Activated CD4-positive, alpha-beta T cell treated with anti-CD3 and anti-CD28 coated beads for 36 hours (primary cell): ENCODE results near the gene FHIT. TPM values are rescaled to one million over a fixed set of nuclear protein-coding genes. Genes with fewer than 3 reads are reported as not detected.
"Not testable (repeated sequence)": the region's sequence is repeated elsewhere in the genome, so short reads cannot be mapped to it uniquely, and the experiment has no call there.

ENCODE experiments used
- ATAC-seq: fragments of 200-7000 bp; cut with Tn5 transposase; one replicate; pipeline ENCODE4 v1.10.0; 2021; ENCODE audit warnings: mild to moderate bottlenecking, moderate library complexity
- CTCF ChIA-PET: fragments of 350-600 bp; sonication (Branson Sonifier 250); formaldehyde crosslinking; loops from one replicate; lab custom pipeline; 2021; ENCODE audit warnings: antibody characterized with exemption; lab: Charles Lee
- POLR2A ChIA-PET: fragments of 350-600 bp; sonication (Branson Sonifier 250); formaldehyde crosslinking; loops from one replicate; lab custom pipeline; 2021; ENCODE audit warnings: antibody characterized with exemption, inconsistent platforms; lab: Charles Lee
- DNase-seq: peaks from one replicate; pipeline ENCODE4 v3.0.0-alpha.2; 2020
- H3K27ac Mint-ChIP-seq: one replicate; pipeline ENCODE4 v1.8.0; 2021; ENCODE audit warnings: mixed read lengths
- H3K27me3 Mint-ChIP-seq: one replicate; pipeline ENCODE4 v1.8.0; 2021; ENCODE audit warnings: mixed read lengths
- H3K36me3 Mint-ChIP-seq: one replicate; pipeline ENCODE4 v1.8.0; 2021; ENCODE audit warnings: low read depth, mixed read lengths
- H3K4me1 Mint-ChIP-seq: one replicate; pipeline ENCODE4 v1.8.0; 2021; ENCODE audit warnings: mixed read lengths
- H3K4me3 Mint-ChIP-seq: one replicate; pipeline ENCODE4 v1.8.0; 2021; ENCODE audit warnings: mild to moderate bottlenecking, moderate library complexity, mixed read lengths
- H3K9me3 Mint-ChIP-seq: one replicate; pipeline ENCODE4 v1.8.0; 2021; ENCODE audit warnings: low read depth, mixed read lengths
- intact Hi-C, 2 experiments: fragments of 100-400 bp; cut with DNase I in 1 of 2; cut with micrococcal nuclease in 1 of 2; formaldehyde crosslinking; loops; one replicate each; pipeline versions ENCODE4 v1.14.2 to v1.15.1; 2022 to 2024; cut with DNase I, micrococcal nuclease
- total RNA-seq, 2 experiments: library from RNA; stranded (reverse); gene quantifications; one replicate each; pipeline ENCODE4 v1.2.3, GENCODE V29; 2021

The FHIT gene
- total RNA-seq, 2 experiments from 2014 or later: 10.2 to 13.1 TPM

DNA sequence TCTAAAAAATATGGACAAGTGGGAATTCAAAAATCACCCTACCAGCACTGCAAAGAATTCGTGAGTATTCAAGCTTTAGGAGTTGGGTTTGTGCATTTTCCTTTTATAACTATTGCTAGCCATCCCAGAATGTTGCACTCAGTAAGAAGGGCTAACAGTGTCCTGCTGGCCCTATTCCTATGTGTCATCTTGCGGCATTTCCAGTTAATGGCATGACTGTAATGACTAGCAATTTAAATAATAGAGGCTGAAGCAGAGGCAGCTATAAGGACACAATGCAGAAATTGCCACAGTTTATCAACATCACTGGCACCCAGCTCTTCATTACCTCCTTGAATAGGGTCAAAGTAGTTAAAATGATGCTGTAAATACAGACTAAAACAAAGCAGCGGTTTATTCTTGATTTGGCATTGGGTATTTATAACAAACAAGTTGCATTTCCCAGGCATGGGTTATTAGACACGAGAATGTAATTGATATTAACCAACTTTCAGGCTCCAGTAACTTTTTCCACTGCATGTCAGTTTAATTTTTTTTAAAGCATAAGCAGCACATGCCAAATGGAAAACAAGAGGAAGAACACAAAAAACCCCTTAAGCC lies 177.6 kb downstream of the FHIT start:
- intact Hi-C loops: no loop called here
- no peaks in the 10 kb centered on the region for H3K27me3 Mint-ChIP-seq
- ChIA-PET CTCF (no interaction called here), POLR2A (no interaction called here)
- H3K4me3 Mint-ChIP-seq: no peak overlapping the region
- H3K36me3 Mint-ChIP-seq: no peaks in the 10 kb centered on the region
- no peaks in the 10 kb centered on the region for H3K9me3 Mint-ChIP-seq
- no peak overlapping the region for H3K27ac Mint-ChIP-seq
- DNase-seq (no peak), ATAC-seq (no peak)
- no peaks in the 10 kb centered on the region for H3K4me1 Mint-ChIP-seq

GRCh38 chr3:61068084-61068483 lies 183.2 kb downstream of the FHIT start:
- POLR2A ChIA-PET: no interaction called here
- Mint-ChIP-seq H3K27me3 (no peaks in the 10 kb centered on the region), H3K9me3 (peaks cover 5% of the 10 kb centered on the region), H3K4me1 (no peaks in the 10 kb centered on the region), H3K4me3 (no peak overlapping the region), H3K36me3 (no peaks in the 10 kb centered on the region), H3K27ac (no peak overlapping the region)
- intact Hi-C loops: no loop called here
- CTCF ChIA-PET: no interaction called here
- DNase-seq (no peak), ATAC-seq (no peak)

DNA sequence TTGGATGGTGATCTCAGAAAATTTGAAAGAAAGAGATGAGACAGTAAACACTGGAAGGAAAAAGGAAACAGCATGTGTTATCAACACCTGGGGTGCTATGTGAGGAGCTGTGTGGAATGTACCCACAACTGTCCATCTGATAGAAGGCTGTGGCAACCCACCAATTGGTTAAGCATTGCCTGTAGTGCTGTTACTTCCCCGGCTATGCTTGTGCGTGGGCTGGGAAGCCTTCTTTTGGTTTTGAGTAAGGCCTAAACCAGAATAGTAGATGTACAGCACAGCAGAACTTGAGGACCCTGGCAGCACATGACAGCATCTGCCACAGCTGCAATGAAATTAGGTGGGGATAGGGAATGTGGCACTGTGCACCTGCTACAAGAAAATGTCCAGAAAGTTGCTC lies 184.5 kb downstream of the FHIT start:
- H3K9me3 Mint-ChIP-seq: peaks cover 5% of the 10 kb centered on the region
- ChIA-PET CTCF (no interaction called here), POLR2A (no interaction called here)
- ATAC-seq: no peak
- no peak overlapping the region for H3K27ac Mint-ChIP-seq
- no peaks in the 10 kb centered on the region for H3K27me3 Mint-ChIP-seq
- DNase-seq: no peak
- H3K4me1 Mint-ChIP-seq: no peaks in the 10 kb centered on the region
- intact Hi-C loops: no loop called here
- no peaks in the 10 kb centered on the region for H3K36me3 Mint-ChIP-seq
- no peak overlapping the region for H3K4me3 Mint-ChIP-seq

- H3K36me3 Mint-ChIP-seq, DNase-seq, POLR2A ChIA-PET, intact Hi-C loops, H3K27ac Mint-ChIP-seq, ATAC-seq, H3K4me1 Mint-ChIP-seq, H3K9me3 Mint-ChIP-seq, CTCF ChIA-PET, H3K27me3 Mint-ChIP-seq, H3K4me3 Mint-ChIP-seq: not testable (repeated sequence)
Observed at GRCh38 chr3:61066222-61066621, 185.0 kb downstream of the FHIT start.

DNA sequence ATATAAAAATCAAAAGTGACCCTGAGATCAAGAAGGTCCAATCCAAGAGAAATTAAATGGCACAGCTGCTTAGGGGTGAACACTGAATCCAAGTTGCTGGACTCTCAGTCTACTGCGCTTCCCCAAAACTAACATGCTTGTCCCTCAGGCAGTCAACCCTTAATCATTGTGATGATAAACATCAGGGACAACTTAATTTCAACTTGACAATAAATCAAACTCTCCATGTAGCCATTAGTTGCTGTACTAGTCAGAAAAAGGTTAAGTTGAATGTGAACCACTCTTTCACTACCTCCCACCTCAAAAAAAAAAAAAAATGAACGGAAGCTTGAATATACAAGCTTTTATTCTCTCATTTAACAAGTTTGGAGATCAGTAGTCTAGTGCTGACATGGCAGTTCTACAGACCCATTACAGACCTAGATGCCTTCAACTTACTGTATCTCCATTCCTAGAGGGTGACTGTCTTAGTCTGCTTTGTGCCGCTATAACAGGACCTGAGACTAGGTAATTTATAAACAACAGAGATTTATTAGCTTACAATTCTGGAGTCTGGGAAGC lies 185.7 kb downstream of the FHIT start:
- H3K27me3 Mint-ChIP-seq: no peaks in the 10 kb centered on the region
- H3K36me3 Mint-ChIP-seq: no peaks in the 10 kb centered on the region
- H3K9me3 Mint-ChIP-seq: peaks cover 5% of the 10 kb centered on the region
- DNase-seq (no peak), ATAC-seq (no peak)
- ChIA-PET POLR2A (no interaction called here), CTCF (no interaction called here)
- no peak overlapping the region for H3K4me3 Mint-ChIP-seq
- no peak overlapping the region for H3K27ac Mint-ChIP-seq
- no peaks in the 10 kb centered on the region for H3K4me1 Mint-ChIP-seq
- intact Hi-C loops: no loop called here

DNA sequence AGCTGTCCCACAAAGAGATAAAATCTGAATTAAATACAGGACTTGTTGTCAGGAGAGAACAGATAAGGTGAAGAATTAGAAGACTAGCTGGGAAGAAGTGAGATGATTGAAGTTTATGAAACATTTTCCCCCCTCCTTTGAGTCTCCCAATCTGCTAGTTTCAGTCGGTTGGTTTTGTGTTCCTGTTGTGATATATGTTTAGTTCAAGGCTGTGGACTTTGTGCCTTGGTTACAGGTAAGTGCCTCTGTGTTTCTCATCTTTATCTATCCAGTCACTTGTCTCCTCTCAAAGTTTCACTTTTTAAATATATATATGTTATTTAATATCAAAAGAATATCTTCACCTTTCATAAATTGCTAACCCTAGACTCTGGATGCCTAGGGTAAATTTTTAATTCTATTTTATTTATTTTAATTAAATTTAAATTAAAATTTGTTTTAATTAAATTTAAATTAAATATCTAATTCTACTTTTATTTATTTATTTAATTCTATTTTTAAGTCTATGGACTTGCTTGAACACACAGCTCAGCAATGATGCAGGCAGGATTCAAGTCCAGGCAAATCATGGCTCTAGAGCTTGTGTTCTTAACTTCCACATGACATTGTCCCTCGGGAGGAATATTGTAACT lies 190.0 kb downstream of the FHIT start:
- intact Hi-C loops: no loop called here
- H3K4me1 Mint-ChIP-seq: no peaks in the 10 kb centered on the region

GRCh38 chr3:61060411-61060861 lies 190.8 kb downstream of the FHIT start:
- Mint-ChIP-seq H3K4me1 (no peaks in the 10 kb centered on the region), H3K36me3 (no peaks in the 10 kb centered on the region), H3K27me3 (no peaks in the 10 kb centered on the region), H3K27ac (no peak overlapping the region), H3K4me3 (no peak overlapping the region), H3K9me3 (peaks cover 5% of the 10 kb centered on the region)
- ChIA-PET POLR2A (no interaction called here), CTCF (no interaction called here)
- ATAC-seq: no peak
- intact Hi-C loops: no loop called here
- DNase-seq: no peak

More for the DNA sequence above, 190.0 kb downstream of the FHIT start:
- Mint-ChIP-seq H3K36me3 (no peaks in the 10 kb centered on the region), H3K27me3 (no peaks in the 10 kb centered on the region), H3K4me3 (no peak overlapping the region), H3K27ac (no peak overlapping the region), H3K9me3 (peaks cover 5% of the 10 kb centered on the region)
- no peak for ATAC-seq
- ChIA-PET POLR2A (no interaction called here), CTCF (no interaction called here)
- DNase-seq: no peak

GRCh38 chr3:61058836-61059235 lies 192.4 kb downstream of the FHIT start:
- intact Hi-C loops: no loop called here
- Mint-ChIP-seq H3K27me3 (no peaks in the 10 kb centered on the region), H3K36me3 (no peaks in the 10 kb centered on the region), H3K27ac (no peak overlapping the region), H3K9me3 (peaks cover 3% of the 10 kb centered on the region), H3K4me3 (no peak overlapping the region), H3K4me1 (no peaks in the 10 kb centered on the region)
- CTCF ChIA-PET: interaction anchor here (0.7 kb wide), 1 partner anchor 850 kb away, joined by 3 read pairs; no protein-coding TSS in a partner anchor
- ATAC-seq (no peak), DNase-seq (no peak)
- POLR2A ChIA-PET: no interaction called here

- CTCF ChIA-PET: no interaction called here
Observed at GRCh38 chr3:61057464-61057863, 193.8 kb downstream of the FHIT start.

GRCh38 chr3:61055447-61055846 lies 195.8 kb downstream of the FHIT start:
- no peak overlapping the region for H3K4me3 Mint-ChIP-seq
- DNase-seq (no peak), ATAC-seq (no peak)
- H3K36me3 Mint-ChIP-seq: peaks cover 2% of the 10 kb centered on the region
- H3K27ac Mint-ChIP-seq: no peak overlapping the region
- H3K9me3 Mint-ChIP-seq: no peaks in the 10 kb centered on the region
- CTCF ChIA-PET: no interaction called here
- POLR2A ChIA-PET: no interaction called here
- H3K4me1 Mint-ChIP-seq: no peaks in the 10 kb centered on the region
- H3K27me3 Mint-ChIP-seq: no peaks in the 10 kb centered on the region
- intact Hi-C loops: no loop called here

More at GRCh38 chr3:61057464-61057863, 193.8 kb downstream of the FHIT start:
- Mint-ChIP-seq H3K36me3 (no peaks in the 10 kb centered on the region), H3K27me3 (no peaks in the 10 kb centered on the region), H3K4me3 (no peak overlapping the region), H3K27ac (no peak overlapping the region), H3K9me3 (no peaks in the 10 kb centered on the region), H3K4me1 (no peaks in the 10 kb centered on the region)
- ATAC-seq (no peak), DNase-seq (no peak)
- POLR2A ChIA-PET: no interaction called here
- intact Hi-C loops: no loop called here

- intact Hi-C loops: no loop called here
- ChIA-PET CTCF (no interaction called here), POLR2A (no interaction called here)
- no peak overlapping the region for H3K27ac Mint-ChIP-seq
- H3K36me3 Mint-ChIP-seq: peaks cover 2% of the 10 kb centered on the region
- no peaks in the 10 kb centered on the region for H3K9me3 Mint-ChIP-seq
- H3K4me1 Mint-ChIP-seq: no peaks in the 10 kb centered on the region
- no peaks in the 10 kb centered on the region for H3K27me3 Mint-ChIP-seq
- H3K4me3 Mint-ChIP-seq: no peak overlapping the region
- DNase-seq (no peak), ATAC-seq (no peak)
Observed at GRCh38 chr3:61053781-61054496, 197.3 kb downstream of the FHIT start.

GRCh38 chr3:61052851-61053250 lies 198.4 kb downstream of the FHIT start:
- no peaks in the 10 kb centered on the region for H3K4me1 Mint-ChIP-seq
- ATAC-seq (no peak), DNase-seq (no peak)
- H3K4me3 Mint-ChIP-seq: no peak overlapping the region
- H3K27ac Mint-ChIP-seq: no peak overlapping the region
- H3K27me3 Mint-ChIP-seq: no peaks in the 10 kb centered on the region
- H3K9me3 Mint-ChIP-seq: peaks cover 3% of the 10 kb centered on the region
- ChIA-PET CTCF (no interaction called here), POLR2A (no interaction called here)
- intact Hi-C loops: no loop called here
- H3K36me3 Mint-ChIP-seq: peaks cover 2% of the 10 kb centered on the region
